Progenitor cell of endocrine pancreas (in vitro differentiated cells): ENCODE measurements around the gene SFXN5. TPM values are rescaled to one million over a fixed set of nuclear protein-coding genes. Genes with fewer than 3 reads are reported as not detected.

Experiments used
- DNase-seq: peaks from one replicate; pipeline ENCODE4 v3.0.0; 2021; ENCODE audit warnings: low spot score; ENCODE audit not compliant: unreplicated experiment
- H3K27ac Mint-ChIP-seq: 2 replicates; pipeline ENCODE4 v1.8.0; 2021; ENCODE audit warnings: mild to moderate bottlenecking, moderate library complexity, mixed read lengths
- H3K27me3 Mint-ChIP-seq: 2 replicates; pipeline ENCODE4 v1.8.0; 2021; ENCODE audit warnings: mixed read lengths
- H3K36me3 Mint-ChIP-seq: 2 replicates; pipeline ENCODE4 v1.8.0; 2022; ENCODE audit warnings: mixed read lengths; ENCODE audit not compliant: insufficient read depth
- H3K4me1 Mint-ChIP-seq: 2 replicates; pipeline ENCODE4 v1.8.0; 2021; ENCODE audit warnings: low read depth, mixed read lengths
- H3K4me3 Mint-ChIP-seq: 2 replicates; pipeline ENCODE4 v1.8.0; 2021; ENCODE audit warnings: low read depth, mild to moderate bottlenecking, moderate library complexity, mixed read lengths
- H3K9me3 Mint-ChIP-seq: 2 replicates; pipeline ENCODE4 v1.8.0; 2021; ENCODE audit warnings: low read depth, mixed read lengths
- CTCF ChIP-seq: fragments of 200-600 bp; sonication (generic); IDR thresholded peaks from one replicate; pipeline ENCODE4 v1.5.0; 2021; ENCODE audit warnings: antibody characterized with exemption, mild to moderate bottlenecking; ENCODE audit not compliant: unreplicated experiment
- total RNA-seq: library from RNA; stranded (reverse); gene quantifications from 2 replicates; pipeline ENCODE4 v1.2.1, GENCODE V29; 2021

Gene SFXN5
- total RNA-seq, 1 donor from 2014 or later: 33.1 TPM

GRCh38 chr2:73074110-73075069 is 2.9 kb upstream of the SFXN5 start:
- no peaks in the 10 kb centered on the region for H3K9me3 Mint-ChIP-seq
- TF ChIP-seq CTCF: no peak
- H3K36me3 Mint-ChIP-seq: peaks cover 4% of the 10 kb centered on the region
- H3K4me3 Mint-ChIP-seq: no peak overlapping the region
- H3K4me1 Mint-ChIP-seq: peaks cover 13% of the 10 kb centered on the region
- DNase-seq: no peak
- H3K27ac Mint-ChIP-seq: no peak overlapping the region
- no peaks in the 10 kb centered on the region for H3K27me3 Mint-ChIP-seq

GRCh38 chr2:73072416-73072815 is 904 bp upstream of the SFXN5 start:
- H3K27ac Mint-ChIP-seq: peak overlapping the region; percentile 75
- DNase-seq: no peak
- peaks cover 4% of the 10 kb centered on the region for H3K36me3 Mint-ChIP-seq
- TF ChIP-seq CTCF: no peak
- H3K4me3 Mint-ChIP-seq: peak overlapping the region; percentile 91
- H3K4me1 Mint-ChIP-seq: peaks cover 24% of the 10 kb centered on the region
- H3K27me3 Mint-ChIP-seq: no peaks in the 10 kb centered on the region
- no peaks in the 10 kb centered on the region for H3K9me3 Mint-ChIP-seq

- no peak for DNase-seq
- Mint-ChIP-seq H3K9me3 (no peaks in the 10 kb centered on the region), H3K27ac (peak overlapping the region; percentile 75), H3K4me3 (peak overlapping the region; percentile 91), H3K4me1 (peaks cover 26% of the 10 kb centered on the region), H3K27me3 (no peaks in the 10 kb centered on the region), H3K36me3 (peaks cover 5% of the 10 kb centered on the region)
- no peak for TF ChIP-seq CTCF
Measured at GRCh38 chr2:73072129-73072395, 550 bp upstream of the SFXN5 start.

GRCh38 chr2:73070643-73071359 is 711 bp downstream of the SFXN5 start:
- no peak overlapping the region for H3K27ac Mint-ChIP-seq
- no peaks in the 10 kb centered on the region for H3K27me3 Mint-ChIP-seq
- peak; percentile 49 for DNase-seq
- peak overlapping the region; percentile 91 for H3K4me3 Mint-ChIP-seq
- no peak for TF ChIP-seq CTCF
- peaks cover 26% of the 10 kb centered on the region for H3K4me1 Mint-ChIP-seq
- H3K36me3 Mint-ChIP-seq: peaks cover 2% of the 10 kb centered on the region
- no peaks in the 10 kb centered on the region for H3K9me3 Mint-ChIP-seq

GRCh38 chr2:73069855-73070642 is 1.5 kb downstream of the SFXN5 start:
- Mint-ChIP-seq H3K4me3 (peak overlapping the region; percentile 91), H3K36me3 (peaks cover 4% of the 10 kb centered on the region), H3K9me3 (no peaks in the 10 kb centered on the region), H3K27ac (peak overlapping the region; percentile 3), H3K27me3 (no peaks in the 10 kb centered on the region), H3K4me1 (peaks cover 26% of the 10 kb centered on the region)
- DNase-seq: no peak
- TF ChIP-seq CTCF: no peak
